ENCODE results near the gene TRAIP. TPM values are rescaled to one million over a fixed set of nuclear protein-coding genes. Genes with fewer than 3 reads are reported as not detected.

TRAIP gene
- total RNA-seq, 6 experiments from 2014 or later: 3.4 to 7.5 (median 6.3) TPM

DNA sequence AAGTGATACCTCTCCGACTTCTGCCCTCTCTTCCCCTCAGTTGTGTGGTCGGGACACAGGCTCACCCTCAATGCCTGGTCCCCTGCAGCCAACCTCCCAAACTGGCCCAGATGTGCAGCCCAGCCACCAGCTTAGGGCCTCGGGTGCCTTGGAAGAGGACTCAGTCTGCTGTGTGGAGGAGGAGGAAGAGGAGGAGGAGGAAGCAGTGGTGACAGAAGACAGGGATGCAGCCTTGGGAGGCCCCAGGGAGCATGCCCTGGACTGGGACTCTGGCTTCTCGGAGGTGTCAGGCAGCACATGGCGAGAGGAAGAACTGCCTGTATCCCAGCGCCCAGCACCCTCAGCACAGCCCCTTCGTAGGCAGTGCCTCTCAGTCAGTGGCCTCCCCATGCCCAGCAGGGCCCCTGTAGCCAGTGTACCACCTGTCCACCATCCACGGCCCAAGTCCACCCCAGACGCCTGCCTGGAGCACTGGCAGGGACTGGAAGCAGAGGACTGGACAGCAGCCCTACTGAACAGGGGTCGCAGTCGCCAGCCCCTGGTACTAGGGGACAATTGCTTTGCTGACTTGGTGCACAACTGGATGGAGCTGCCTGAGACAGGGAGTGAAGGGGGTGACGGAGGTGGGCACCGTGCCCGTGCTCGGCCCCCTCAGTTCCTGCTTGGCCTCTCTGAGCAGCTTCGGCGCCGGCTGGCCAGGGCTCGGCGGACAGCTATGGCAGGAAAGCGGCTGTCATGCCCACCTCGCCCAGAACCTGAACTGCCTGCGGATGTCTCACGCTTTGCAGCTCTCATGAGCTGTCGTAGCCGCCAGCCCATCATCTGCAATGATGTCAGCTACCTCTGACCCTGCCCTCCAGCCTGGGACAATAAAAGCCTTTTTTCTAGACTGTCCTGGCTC is 52.0 kb downstream of the TRAIP start:
- DNase-seq: no peak
- Mint-ChIP-seq H3K4me3 (peak overlapping the region; percentile 93), H3K36me3 (ENCODE audit: low read depth) (no peaks in the 10 kb centered on the region), H3K4me1 (ENCODE audit: low read depth) (peaks cover 34% of the 10 kb centered on the region), H3K9me3 (no peaks in the 10 kb centered on the region), H3K27ac (peak overlapping the region; percentile 29; the same call in 1 of the 2 replicates), H3K27me3 (ENCODE audit: insufficient read depth) (no peaks in the 10 kb centered on the region; the same call in none of the 2 replicates)
- TF ChIP-seq, protein P1, sequence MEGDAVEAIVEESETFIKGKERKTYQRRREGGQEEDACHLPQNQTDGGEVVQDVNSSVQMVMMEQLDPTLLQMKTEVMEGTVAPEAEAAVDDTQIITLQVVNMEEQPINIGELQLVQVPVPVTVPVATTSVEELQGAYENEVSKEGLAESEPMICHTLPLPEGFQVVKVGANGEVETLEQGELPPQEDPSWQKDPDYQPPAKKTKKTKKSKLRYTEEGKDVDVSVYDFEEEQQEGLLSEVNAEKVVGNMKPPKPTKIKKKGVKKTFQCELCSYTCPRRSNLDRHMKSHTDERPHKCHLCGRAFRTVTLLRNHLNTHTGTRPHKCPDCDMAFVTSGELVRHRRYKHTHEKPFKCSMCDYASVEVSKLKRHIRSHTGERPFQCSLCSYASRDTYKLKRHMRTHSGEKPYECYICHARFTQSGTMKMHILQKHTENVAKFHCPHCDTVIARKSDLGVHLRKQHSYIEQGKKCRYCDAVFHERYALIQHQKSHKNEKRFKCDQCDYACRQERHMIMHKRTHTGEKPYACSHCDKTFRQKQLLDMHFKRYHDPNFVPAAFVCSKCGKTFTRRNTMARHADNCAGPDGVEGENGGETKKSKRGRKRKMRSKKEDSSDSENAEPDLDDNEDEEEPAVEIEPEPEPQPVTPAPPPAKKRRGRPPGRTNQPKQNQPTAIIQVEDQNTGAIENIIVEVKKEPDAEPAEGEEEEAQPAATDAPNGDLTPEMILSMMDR (IDR thresholded peaks at IDR 0.05): no peak

DNA sequence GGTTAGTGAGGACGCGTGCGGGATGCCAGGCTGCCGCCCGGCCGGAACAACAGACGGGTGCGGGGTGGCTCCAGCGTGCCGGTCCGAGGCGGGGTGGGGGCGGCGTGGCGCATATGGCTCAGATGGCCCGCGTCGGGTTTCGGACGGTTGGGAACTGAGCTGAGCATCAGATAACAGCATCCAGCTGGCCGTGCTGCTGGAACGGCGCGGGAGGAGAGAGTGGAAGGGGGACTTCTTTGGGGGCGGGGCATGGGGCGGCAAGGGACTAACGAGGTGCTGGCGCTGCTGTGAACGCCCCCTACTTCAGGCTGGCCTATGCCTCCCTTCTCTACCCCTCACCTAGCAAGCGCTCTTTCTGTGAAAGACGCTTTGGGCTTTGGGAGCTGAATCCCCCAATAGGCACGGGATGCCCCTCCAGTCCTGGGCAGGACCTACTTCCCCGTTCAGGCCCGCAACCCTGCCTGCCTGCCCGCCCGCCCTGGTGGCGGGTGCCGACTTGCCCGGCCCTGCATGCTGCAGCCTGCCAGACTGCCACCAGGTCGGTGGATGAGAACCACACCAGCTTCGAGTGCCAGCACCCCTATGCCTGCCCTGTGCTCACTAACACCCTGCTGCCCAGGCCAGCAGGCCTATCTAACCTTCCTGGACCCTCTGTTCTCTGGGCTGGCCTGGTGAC is 52.8 kb downstream of the TRAIP start:
- no peaks in the 10 kb centered on the region for H3K36me3 Mint-ChIP-seq (ENCODE audit: low read depth)
- H3K4me3 Mint-ChIP-seq: peak overlapping the region; percentile 93
- peaks cover 40% of the 10 kb centered on the region for H3K4me1 Mint-ChIP-seq (ENCODE audit: low read depth)
- peak; percentile 30 for DNase-seq
- H3K27me3 Mint-ChIP-seq (ENCODE audit: insufficient read depth): no peaks in the 10 kb centered on the region; the same call in none of the 2 replicates
- H3K27ac Mint-ChIP-seq: peak overlapping the region; percentile 59; the same call in 1 of the 2 replicates
- H3K9me3 Mint-ChIP-seq: no peaks in the 10 kb centered on the region
- TF ChIP-seq, protein P1 (IDR thresholded peaks at IDR 0.05): peak; percentile 25; the same call in 1 of the 2 replicates

DNA sequence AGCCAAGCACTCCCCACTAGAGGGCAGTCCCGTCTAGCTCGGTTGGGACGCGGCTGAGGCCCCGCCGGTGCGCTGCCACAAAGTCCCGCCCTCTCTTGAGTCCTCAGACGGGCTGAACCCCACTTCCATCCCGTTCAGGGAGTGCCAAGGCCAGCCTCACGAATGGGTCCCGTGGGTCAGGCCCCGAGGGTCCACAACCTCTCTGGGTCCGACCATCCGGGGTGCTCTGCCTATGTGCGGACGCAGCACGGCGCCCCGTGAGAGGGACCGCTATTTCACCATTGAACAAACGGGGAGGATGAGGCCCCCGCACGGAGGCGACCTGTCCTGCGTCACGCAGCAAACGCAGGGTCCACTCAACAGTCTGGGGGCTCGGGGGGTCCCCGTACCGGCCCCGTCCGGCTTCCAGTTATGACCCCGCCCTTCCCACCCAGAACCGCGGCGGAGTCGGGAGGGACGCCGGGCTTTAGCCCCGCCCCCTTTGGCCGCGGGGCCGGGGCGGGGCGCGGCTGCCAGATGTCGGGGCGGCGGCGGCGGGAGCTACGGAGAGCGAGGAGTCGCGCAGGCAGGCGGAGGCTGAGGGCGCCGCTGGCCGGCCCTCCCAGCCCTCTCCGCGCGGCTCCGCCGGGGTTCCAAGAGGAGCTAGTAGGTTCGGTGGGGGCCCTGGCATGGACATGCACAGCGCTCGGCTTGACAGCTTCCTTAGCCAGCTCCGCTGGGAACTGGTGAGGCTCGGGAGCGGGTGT is 53.5 kb downstream of the TRAIP start, which contains the start of gene INKA1:
TSS of gene INKA1 (plus strand) at position 543 of the 746 bp plus-strand sequence. CDS start at position 675, 132 bp downstream.
- no peaks in the 10 kb centered on the region; the same call in none of the 2 replicates for H3K27me3 Mint-ChIP-seq (ENCODE audit: insufficient read depth)
- H3K36me3 Mint-ChIP-seq (ENCODE audit: low read depth): no peaks in the 10 kb centered on the region
- H3K27ac Mint-ChIP-seq: peak within 1 kb of the TSS; percentile 85
- peak within 1 kb of the TSS; percentile 93 for H3K4me3 Mint-ChIP-seq
- no peaks in the 10 kb centered on the region for H3K9me3 Mint-ChIP-seq
- H3K4me1 Mint-ChIP-seq (ENCODE audit: low read depth): peaks cover 40% of the 10 kb centered on the region
- TF ChIP-seq, protein P1 (IDR thresholded peaks at IDR 0.05): peak; percentile 91
- DNase-seq: peak; percentile 73

DNA sequence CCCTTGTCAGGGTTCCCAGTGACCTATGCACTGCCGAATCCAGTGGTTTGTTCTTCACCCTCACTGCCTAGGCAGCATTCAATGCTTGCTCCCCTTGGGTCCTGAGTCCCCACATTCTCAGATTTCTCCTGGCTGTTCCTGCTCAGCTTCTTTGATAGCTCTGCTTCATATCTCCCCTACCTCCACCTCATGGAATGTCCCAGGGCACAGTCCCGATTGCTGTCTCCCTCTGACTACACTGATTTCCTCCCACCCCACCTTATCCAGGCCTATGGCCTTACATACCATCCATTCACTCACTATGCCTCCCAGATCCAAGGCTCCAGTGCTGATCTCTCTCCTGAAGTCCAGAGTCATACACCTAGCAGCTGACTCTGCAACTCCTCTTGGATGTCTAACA is 55.2 kb downstream of the TRAIP start:
- H3K36me3 Mint-ChIP-seq (ENCODE audit: low read depth): no peaks in the 10 kb centered on the region
- H3K27me3 Mint-ChIP-seq (ENCODE audit: insufficient read depth): peaks cover 5% of the 10 kb centered on the region
- H3K4me3 Mint-ChIP-seq: no peak overlapping the region
- H3K27ac Mint-ChIP-seq: no peak overlapping the region
- peaks cover 35% of the 10 kb centered on the region for H3K4me1 Mint-ChIP-seq (ENCODE audit: low read depth)
- H3K9me3 Mint-ChIP-seq: no peaks in the 10 kb centered on the region
- no peak for DNase-seq
- TF ChIP-seq, protein P1 (IDR thresholded peaks at IDR 0.05): no peak

DNA sequence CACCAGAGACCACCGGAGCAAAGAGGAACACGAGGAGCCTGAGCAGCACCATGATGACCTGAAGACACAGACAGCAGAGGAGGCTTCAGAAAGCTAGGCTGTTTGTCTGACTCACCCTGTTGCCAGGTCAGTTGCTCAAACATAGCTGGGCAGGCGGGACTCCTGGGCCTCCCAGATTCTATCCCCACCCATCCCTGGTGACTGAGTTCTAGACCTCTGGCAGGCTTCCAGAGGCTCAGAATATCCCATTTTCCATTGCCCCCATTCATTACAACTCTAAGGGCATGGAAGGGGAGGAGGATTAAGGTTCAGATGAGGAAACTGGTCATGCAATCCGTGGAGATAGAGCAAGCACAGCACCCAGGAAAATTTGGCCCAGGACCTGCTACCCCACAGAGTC is 56.6 kb downstream of the TRAIP start, which contains the start of gene CDHR4:
TSS of gene CDHR4 (minus strand) at position 113 of the 400 bp plus-strand sequence. CDS start at position 52, 61 bp downstream.
- Mint-ChIP-seq H3K36me3 (ENCODE audit: low read depth) (no peaks in the 10 kb centered on the region), H3K4me3 (no peak within 1 kb of the TSS), H3K27ac (peak within 1 kb of the TSS; percentile 87), H3K27me3 (ENCODE audit: insufficient read depth) (peaks cover 5% of the 10 kb centered on the region), H3K9me3 (no peaks in the 10 kb centered on the region), H3K4me1 (ENCODE audit: low read depth) (peaks cover 26% of the 10 kb centered on the region)
- DNase-seq: peak; percentile 89
- TF ChIP-seq, protein P1 (IDR thresholded peaks at IDR 0.05): no peak
